ENCODE data around the gene EAPP.
"Not testable (repeated sequence)": the region's sequence is repeated elsewhere in the genome, so short reads cannot be mapped to it uniquely, and the experiment has no call there.

DNA sequence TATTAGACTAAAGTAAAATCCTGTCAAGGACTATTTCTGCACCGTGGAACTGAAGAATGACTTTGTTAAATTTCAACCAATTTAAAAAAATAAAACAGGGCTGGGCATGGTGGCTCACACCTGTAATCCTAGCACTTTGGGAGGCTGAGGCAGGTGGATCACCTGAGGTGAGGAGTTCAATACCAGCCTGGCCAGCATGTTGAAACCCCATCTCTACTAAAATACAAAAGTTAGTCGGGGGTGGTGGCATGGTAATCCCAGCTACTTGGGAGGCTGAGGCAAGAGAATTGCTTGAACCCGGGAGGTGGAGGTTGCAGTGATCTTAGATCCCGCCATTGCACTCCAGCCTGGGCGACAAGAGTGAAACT is 34.4 kb downstream of the EAPP start:
- not testable (repeated sequence) for TF ChIP-seq ZBTB8A (tag by site-specific recombination; IDR thresholded peaks at IDR 0.05); ZNF530 (tag by site-specific recombination; IDR thresholded peaks at IDR 0.05; ENCODE audit: low read depth); ZNF510 (tag by site-specific recombination; IDR thresholded peaks at IDR 0.05; ENCODE audit: insufficient replicate concordance); ZNF423 (tag by site-specific recombination; IDR thresholded peaks at IDR 0.05); HOXA7 (CRISPR knock-in tag; IDR thresholded peaks at IDR 0.05; ENCODE audit: borderline replicate concordance); ZFP69B (tag by site-specific recombination; IDR thresholded peaks at IDR 0.05)
- TF ChIP-seq, protein P1, sequence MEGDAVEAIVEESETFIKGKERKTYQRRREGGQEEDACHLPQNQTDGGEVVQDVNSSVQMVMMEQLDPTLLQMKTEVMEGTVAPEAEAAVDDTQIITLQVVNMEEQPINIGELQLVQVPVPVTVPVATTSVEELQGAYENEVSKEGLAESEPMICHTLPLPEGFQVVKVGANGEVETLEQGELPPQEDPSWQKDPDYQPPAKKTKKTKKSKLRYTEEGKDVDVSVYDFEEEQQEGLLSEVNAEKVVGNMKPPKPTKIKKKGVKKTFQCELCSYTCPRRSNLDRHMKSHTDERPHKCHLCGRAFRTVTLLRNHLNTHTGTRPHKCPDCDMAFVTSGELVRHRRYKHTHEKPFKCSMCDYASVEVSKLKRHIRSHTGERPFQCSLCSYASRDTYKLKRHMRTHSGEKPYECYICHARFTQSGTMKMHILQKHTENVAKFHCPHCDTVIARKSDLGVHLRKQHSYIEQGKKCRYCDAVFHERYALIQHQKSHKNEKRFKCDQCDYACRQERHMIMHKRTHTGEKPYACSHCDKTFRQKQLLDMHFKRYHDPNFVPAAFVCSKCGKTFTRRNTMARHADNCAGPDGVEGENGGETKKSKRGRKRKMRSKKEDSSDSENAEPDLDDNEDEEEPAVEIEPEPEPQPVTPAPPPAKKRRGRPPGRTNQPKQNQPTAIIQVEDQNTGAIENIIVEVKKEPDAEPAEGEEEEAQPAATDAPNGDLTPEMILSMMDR (tag by site-specific recombination; IDR thresholded peaks at IDR 0.05): not testable (repeated sequence)
- TF ChIP-seq, protein P2, sequence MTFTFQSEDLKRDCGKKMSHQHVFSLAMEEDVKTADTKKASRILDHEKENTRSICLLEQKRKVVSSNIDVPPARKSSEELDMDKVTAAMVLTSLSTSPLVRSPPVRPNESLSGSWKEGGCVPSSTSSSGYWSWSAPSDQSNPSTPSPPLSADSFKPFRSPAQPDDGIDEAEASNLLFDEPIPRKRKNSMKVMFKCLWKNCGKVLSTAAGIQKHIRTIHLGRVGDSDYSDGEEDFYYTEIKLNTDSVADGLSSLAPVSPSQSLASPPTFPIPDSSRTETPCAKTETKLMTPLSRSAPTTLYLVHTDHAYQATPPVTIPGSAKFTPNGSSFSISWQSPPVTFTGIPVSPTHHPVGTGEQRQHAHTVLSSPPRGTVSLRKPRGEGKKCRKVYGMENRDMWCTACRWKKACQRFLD (tag by site-specific recombination; IDR thresholded peaks at IDR 0.05): not testable (repeated sequence)

All from HEK293 (cell line).